Measurements from ENCODE around the gene AFAP1L1. TPM values are rescaled to one million over a fixed set of nuclear protein-coding genes. Genes with fewer than 3 reads are reported as not detected.
A peak's percentile ranks its signal among the peaks of the same experiment; 100 is the strongest.

Gene AFAP1L1
- total and polyA plus RNA-seq, 9 of the 15 experiments (the other 6 are each of a cell fraction or from before 2014, with no cell fraction given): 0.01 to 0.12 (median 0.03) TPM; not detected in 4

DNA sequence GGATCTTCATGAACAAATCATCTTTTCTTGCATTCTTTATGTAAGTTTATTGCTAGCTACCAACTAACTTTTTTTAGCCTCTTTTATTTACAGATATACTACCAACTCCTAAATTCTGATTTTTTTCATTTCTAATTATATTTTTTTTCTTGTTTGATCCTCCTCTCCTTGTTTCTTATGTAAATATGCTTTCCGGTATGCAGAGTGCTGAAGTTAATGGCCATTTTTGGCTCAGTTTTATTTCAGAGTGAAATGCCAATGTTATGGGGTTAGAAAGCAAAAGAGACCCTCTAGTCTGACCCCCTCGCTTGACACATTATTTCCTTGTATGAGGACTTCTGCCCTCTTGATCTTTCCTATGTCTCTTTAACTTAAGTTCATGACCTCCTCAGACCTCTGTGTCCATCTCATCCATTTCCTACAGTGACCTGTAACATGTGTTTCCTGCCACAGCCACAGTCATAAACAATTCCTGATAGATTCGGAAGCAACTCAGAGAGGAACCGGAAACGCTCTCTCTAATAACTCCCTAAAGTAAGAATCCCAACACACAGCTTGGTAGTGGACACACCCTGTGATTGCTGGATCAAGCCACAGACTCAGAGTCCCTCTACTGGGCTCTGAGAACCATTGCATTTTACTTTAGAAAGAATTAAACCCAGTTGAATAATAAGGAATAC is 42.9 kb upstream of the AFAP1L1 start (continued):
- TF ChIP-seq, protein P1, sequence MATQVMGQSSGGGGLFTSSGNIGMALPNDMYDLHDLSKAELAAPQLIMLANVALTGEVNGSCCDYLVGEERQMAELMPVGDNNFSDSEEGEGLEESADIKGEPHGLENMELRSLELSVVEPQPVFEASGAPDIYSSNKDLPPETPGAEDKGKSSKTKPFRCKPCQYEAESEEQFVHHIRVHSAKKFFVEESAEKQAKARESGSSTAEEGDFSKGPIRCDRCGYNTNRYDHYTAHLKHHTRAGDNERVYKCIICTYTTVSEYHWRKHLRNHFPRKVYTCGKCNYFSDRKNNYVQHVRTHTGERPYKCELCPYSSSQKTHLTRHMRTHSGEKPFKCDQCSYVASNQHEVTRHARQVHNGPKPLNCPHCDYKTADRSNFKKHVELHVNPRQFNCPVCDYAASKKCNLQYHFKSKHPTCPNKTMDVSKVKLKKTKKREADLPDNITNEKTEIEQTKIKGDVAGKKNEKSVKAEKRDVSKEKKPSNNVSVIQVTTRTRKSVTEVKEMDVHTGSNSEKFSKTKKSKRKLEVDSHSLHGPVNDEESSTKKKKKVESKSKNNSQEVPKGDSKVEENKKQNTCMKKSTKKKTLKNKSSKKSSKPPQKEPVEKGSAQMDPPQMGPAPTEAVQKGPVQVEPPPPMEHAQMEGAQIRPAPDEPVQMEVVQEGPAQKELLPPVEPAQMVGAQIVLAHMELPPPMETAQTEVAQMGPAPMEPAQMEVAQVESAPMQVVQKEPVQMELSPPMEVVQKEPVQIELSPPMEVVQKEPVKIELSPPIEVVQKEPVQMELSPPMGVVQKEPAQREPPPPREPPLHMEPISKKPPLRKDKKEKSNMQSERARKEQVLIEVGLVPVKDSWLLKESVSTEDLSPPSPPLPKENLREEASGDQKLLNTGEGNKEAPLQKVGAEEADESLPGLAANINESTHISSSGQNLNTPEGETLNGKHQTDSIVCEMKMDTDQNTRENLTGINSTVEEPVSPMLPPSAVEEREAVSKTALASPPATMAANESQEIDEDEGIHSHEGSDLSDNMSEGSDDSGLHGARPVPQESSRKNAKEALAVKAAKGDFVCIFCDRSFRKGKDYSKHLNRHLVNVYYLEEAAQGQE (IDR thresholded peaks at IDR 0.05; ENCODE audit: borderline replicate concordance): peak; percentile 65
- TF ChIP-seq, protein P1 (CRISPR knock-in tag; IDR thresholded peaks at IDR 0.05; ENCODE audit: low read depth): peak; percentile 37; the same call in 1 of the 2 replicates
- 0 out of 2 replicates have a peak, but pooled peaks have one; percentile 27 for TF ChIP-seq ELF1 (tag; IDR thresholded peaks at IDR 0.05)
- no peak for TF ChIP-seq ZNF551 (CRISPR knock-in tag; IDR thresholded peaks at IDR 0.05)
- 0 out of 2 replicates have a peak, but pooled peaks have one; percentile 20 for TF ChIP-seq SMAD4 (CRISPR knock-in tag; conservative IDR thresholded peaks at IDR 0.05)
- peak in 1 of 2 experiments; percentile 37; a peak in 2 of 4 replicates for TF ChIP-seq FOXA3 (CRISPR knock-in tag; conservative IDR thresholded peaks at IDR 0.05 in 1 of 2, IDR thresholded peaks at IDR 0.05 in 1 of 2)
- no peak for TF ChIP-seq ZNF197 (CRISPR knock-in tag; IDR thresholded peaks at IDR 0.05; ENCODE audit: low read depth)
- peak; percentile 91 for TF ChIP-seq ZNF589 (CRISPR knock-in tag; IDR thresholded peaks at IDR 0.05; ENCODE audit: low read depth)
- TF ChIP-seq, protein P2, sequence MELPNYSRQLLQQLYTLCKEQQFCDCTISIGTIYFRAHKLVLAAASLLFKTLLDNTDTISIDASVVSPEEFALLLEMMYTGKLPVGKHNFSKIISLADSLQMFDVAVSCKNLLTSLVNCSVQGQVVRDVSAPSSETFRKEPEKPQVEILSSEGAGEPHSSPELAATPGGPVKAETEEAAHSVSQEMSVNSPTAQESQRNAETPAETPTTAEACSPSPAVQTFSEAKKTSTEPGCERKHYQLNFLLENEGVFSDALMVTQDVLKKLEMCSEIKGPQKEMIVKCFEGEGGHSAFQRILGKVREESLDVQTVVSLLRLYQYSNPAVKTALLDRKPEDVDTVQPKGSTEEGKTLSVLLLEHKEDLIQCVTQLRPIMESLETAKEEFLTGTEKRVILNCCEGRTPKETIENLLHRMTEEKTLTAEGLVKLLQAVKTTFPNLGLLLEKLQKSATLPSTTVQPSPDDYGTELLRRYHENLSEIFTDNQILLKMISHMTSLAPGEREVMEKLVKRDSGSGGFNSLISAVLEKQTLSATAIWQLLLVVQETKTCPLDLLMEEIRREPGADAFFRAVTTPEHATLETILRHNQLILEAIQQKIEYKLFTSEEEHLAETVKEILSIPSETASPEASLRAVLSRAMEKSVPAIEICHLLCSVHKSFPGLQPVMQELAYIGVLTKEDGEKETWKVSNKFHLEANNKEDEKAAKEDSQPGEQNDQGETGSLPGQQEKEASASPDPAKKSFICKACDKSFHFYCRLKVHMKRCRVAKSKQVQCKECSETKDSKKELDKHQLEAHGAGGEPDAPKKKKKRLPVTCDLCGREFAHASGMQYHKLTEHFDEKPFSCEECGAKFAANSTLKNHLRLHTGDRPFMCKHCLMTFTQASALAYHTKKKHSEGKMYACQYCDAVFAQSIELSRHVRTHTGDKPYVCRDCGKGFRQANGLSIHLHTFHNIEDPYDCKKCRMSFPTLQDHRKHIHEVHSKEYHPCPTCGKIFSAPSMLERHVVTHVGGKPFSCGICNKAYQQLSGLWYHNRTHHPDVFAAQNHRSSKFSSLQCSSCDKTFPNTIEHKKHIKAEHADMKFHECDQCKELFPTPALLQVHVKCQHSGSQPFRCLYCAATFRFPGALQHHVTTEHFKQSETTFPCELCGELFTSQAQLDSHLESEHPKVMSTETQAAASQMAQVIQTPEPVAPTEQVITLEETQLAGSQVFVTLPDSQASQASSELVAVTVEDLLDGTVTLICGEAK (IDR thresholded peaks at IDR 0.05): peak; percentile 78
- TF ChIP-seq, protein P2 (CRISPR knock-in tag; IDR thresholded peaks at IDR 0.05): no peak

Data from K562 (cell line).